ENCODE results near the gene CNTNAP2. TPM values are rescaled to one million over a fixed set of nuclear protein-coding genes. Genes with fewer than 3 reads are reported as not detected.

The CNTNAP2 gene
- total and polyA plus RNA-seq, 2 of the 4 experiments (the other 2 are of a cell fraction): not detected

DNA sequence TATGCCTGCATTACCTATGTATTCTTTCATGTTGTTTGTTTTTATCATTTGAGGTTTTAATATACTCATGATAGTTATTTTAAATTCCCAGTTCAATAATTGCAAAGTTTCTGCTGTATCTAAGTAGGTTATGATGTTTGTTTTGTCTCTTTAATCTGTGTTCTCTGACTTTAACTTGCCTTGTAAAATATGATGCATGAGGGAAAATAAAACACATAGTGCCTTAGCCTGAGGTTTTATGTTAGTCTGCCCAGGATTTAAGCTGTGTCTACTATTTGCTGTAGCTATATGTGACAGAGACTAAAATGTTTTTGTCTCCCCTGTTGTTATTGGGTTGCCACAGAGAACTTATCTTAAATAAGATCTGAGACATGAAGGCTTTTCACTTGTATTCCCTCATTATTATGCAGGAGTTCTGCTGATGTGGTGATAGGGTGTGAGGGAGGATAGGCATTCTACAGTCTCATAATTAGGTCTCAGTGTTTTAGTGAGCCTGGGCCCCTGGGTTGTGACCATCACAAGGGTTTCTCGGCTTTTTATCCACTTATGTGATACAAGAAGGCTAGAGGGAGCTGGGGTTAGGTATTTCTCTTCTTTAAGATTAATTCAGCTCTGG lies 582.5 kb downstream of the CNTNAP2 start:
- H3K36me3 ChIP-seq (ENCODE audit: control insufficient read depth, insufficient read depth, low read length): no peaks in the 10 kb centered on the region
- no TSS peak for BruUV-seq (replicated peaks)
- no peak overlapping the region for H2BK20ac ChIP-seq (ENCODE audit: low read depth, low read length)
- H3K18ac ChIP-seq (ENCODE audit: low read depth, low read length): no peak overlapping the region
- no peak for DNase-seq
- H2AK9ac ChIP-seq (replicated peaks; ENCODE audit: low read depth, low read length, poor library complexity): no peak overlapping the region
- H3K27me3 ChIP-seq (ENCODE audit: control insufficient read depth, insufficient read depth, low read length): no peaks in the 10 kb centered on the region
- no peak for TF ChIP-seq BHLHE40 (IDR thresholded peaks at IDR 0.05; ENCODE audit: low read depth, low read length)
- dilution Hi-C loops (cut with HindIII; ENCODE audit: low sequenced_read_pairs, unreplicated experiment): no loop called here
- no peak overlapping the region for H4K91ac ChIP-seq (ENCODE audit: insufficient read depth, low read depth, low read length)
- H3K14ac ChIP-seq (replicated peaks; ENCODE audit: low read depth, low read length): no peak overlapping the region
- H3K56ac ChIP-seq (ENCODE audit: extremely low read depth, insufficient read depth, low read length): no peak overlapping the region
- no peak overlapping the region for H4K8ac ChIP-seq (ENCODE audit: low read depth in 2 of 2, low read length in 2 of 2)
- intact Hi-C loops (cut with micrococcal nuclease): no loop called here
- H4K5ac ChIP-seq (ENCODE audit: low read depth, low read length): no peak overlapping the region
- no peak overlapping the region for H3K4ac ChIP-seq (ENCODE audit: low read depth, low read length)
- no peak overlapping the region for H2BK15ac ChIP-seq (ENCODE audit: low read depth, low read length)
- ChIA-PET POLR2A (ENCODE audit: unreplicated experiment) (no interaction called here), CTCF (no interaction called here)
- no peaks in the 10 kb centered on the region for H4K20me1 ChIP-seq (ENCODE audit: insufficient read depth, low read length)
- no peaks in the 10 kb centered on the region for H3K9me1 ChIP-seq (ENCODE audit: insufficient read depth, low read length)
- in situ Hi-C loops (cut with MboI; ENCODE audit: low sequenced_read_pairs): no loop called here
- no peak overlapping the region for H2AFZ ChIP-seq (replicated peaks; ENCODE audit: low read length, poor library complexity)
- no peak overlapping the region for H2BK120ac ChIP-seq (ENCODE audit: low read depth, low read length)
- no peak overlapping the region for H3K27ac ChIP-seq (ENCODE audit: insufficient read depth, low read length)
- no peak overlapping the region for H2AK5ac ChIP-seq (ENCODE audit: low read depth, low read length)
- H3K9me3 ChIP-seq (ENCODE audit: control insufficient read depth, insufficient read depth, low read length): no peaks in the 10 kb centered on the region
- H3K4me2 ChIP-seq (ENCODE audit: low read depth, low read length): no peak overlapping the region
- no peak overlapping the region for H2BK5ac ChIP-seq (ENCODE audit: low read depth, low read length, poor library complexity, severe bottlenecking)
- no peaks in the 10 kb centered on the region for H3K4me1 ChIP-seq (ENCODE audit: control insufficient read depth, insufficient read depth, low read length)
- H3K9ac ChIP-seq (ENCODE audit: low read depth, low read length): no peak overlapping the region
- WGBS, 2 experiments (ENCODE audit: extremely low coverage in 2 of 2, insufficient read length in 1 of 2): no CpG with 5 or more reads among the region's 1 CpG
- ATAC-seq (ENCODE audit: low read depth): no peak
- no peak overlapping the region for H3K4me3 ChIP-seq (ENCODE audit: insufficient read depth, low read depth, low read length)
- H3K23ac ChIP-seq (ENCODE audit: low read depth, low read length): no peak overlapping the region
- H3K79me1 ChIP-seq (ENCODE audit: low read depth in 1 of 2, low read length in 2 of 2): no peaks in the 10 kb centered on the region
